ENCODE results near the gene CA4.

Gene CA4

DNA sequence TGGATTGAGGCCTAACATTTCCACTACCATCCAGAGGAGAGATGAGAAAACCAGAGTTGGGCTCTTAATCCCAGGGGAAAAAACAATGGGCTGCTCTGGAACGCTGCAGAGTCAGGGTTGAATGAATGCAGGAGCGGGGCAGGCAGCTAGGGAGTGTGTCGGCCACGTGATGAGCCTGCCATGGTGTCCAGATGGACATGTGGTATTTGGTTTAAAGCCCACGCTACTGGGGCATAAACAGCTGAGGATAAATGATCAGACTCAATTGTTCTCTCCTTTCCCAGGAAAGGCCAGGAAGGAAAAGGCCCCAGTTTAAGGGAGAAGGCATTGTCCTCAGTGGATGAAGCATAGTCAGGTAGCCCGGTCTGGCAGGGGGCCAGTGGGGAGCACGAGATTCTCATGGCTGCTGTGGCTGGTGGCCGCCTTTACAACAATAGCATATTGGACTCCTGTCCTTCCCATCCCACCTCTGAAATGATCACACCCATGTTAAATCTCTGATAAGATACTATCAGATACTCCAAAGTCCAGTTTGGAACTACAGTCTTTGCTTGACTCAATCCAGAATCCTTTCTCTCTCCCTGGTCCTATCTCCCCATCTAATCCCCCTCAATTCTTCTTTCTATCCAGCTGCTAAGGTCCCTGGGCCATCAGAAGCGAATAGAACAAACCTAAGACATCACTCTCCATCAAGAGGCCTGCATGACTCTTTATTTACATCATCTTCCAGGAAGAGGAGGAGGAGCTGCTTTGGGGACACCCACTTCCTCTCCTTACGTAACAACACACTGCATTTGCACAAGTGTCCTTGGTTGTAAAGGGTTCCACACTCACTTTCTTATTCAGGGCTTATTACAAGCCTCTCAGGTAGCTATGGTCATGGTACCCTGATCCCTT is 20.4 kb downstream of the CA4 start:
- Histone ChIP-seq H3K4me3 (ENCODE audit: low read length, poor library complexity, severe bottlenecking) (no peak overlapping the region), H2AFZ (ENCODE audit: low read length) (peak overlapping the region; percentile 51; the same call in 1 of the 2 replicates), H3F3A (ENCODE audit: low read depth) (peaks cover 4% of the 10 kb centered on the region; the same call in 1 of the 2 replicates), H3K36me3 (ENCODE audit: insufficient read depth, low read length) (no peaks in the 10 kb centered on the region), H3K9me2 (replicated peaks; ENCODE audit: low read depth, low read length) (no peaks in the 10 kb centered on the region), H3K9me3 (ENCODE audit: insufficient read depth, low read depth, low read length) (no peaks in the 10 kb centered on the region), H3K27me3 (ENCODE audit: insufficient read depth, low read length, poor library complexity, severe bottlenecking) (no peaks in the 10 kb centered on the region), H4K20me1 (ENCODE audit: insufficient read depth, low read length, poor library complexity, severe bottlenecking) (no peaks in the 10 kb centered on the region), H3K4me1 (ENCODE audit: insufficient read depth, low read length, poor library complexity, severe bottlenecking) (peaks cover 22% of the 10 kb centered on the region), H3K4me2 (ENCODE audit: low read depth, low read length, poor library complexity, severe bottlenecking) (peak overlapping the region; percentile 31), H3K9ac (ENCODE audit: low read depth, low read length, poor library complexity, severe bottlenecking) (no peak overlapping the region), H3K79me2 (ENCODE audit: insufficient read depth, low read length) (no peaks in the 10 kb centered on the region)
- TF ChIP-seq EZH2phosphoT487 (IDR thresholded peaks at IDR 0.05; ENCODE audit: borderline replicate concordance) (no peak), CTCF (conservative IDR thresholded peaks at IDR 0.05; ENCODE audit: low read length) (no peak)

DNA sequence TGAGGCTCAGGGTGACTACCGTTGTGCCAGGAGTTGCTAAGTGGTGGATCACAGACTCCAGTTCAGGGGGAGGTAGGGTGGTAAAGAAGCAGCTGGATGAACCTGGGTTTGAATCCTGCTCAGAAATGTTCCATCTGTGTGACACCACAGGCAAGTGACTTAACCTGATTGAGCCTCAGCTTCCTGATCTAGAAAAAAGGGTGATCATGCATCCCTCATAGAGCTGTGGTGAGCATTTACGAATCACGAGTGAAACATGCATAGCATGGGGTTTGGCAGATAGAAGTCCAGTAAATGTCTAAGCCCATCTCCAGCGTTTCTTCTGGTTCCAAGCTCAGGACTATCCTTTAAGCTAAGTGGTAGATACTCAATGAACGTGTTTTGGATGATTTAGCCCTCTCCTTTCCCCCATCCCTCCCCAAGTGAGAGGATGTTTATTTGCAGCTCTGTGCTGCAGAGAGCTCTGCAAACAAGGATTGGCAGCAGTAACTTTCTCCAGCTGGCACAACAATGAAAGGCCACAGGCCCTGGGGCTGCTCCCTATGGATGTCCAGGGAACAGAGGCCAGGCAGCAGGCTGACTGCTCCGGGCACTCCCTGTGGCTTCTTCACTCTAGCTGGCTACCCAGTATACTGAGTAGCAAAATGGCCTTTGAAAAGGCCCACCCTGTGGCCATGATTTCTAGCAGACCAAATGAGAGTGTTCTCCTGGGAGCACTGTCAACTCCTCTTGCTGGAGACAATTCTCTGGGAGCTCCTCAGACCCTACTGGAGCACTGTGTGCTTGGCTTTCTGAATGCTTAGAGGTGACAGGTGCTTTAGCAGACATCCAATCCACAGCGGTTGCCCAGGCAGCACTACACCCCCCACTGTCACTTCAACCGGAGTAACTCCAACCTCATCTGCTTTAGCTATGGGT is 21.3 kb downstream of the CA4 start:
- H3K27me3 ChIP-seq (ENCODE audit: insufficient read depth, low read length, poor library complexity, severe bottlenecking) = no peaks in the 10 kb centered on the region
- peak overlapping the region; percentile 31 for H3K4me2 ChIP-seq (ENCODE audit: low read depth, low read length, poor library complexity, severe bottlenecking)
- peaks cover 3% of the 10 kb centered on the region; the same call in 1 of the 2 replicates for H3F3A ChIP-seq (ENCODE audit: low read depth)
- no peaks in the 10 kb centered on the region for H3K36me3 ChIP-seq (ENCODE audit: insufficient read depth, low read length)
- peaks cover 13% of the 10 kb centered on the region for H3K4me1 ChIP-seq (ENCODE audit: insufficient read depth, low read length, poor library complexity, severe bottlenecking)
- no peaks in the 10 kb centered on the region for H3K79me2 ChIP-seq (ENCODE audit: insufficient read depth, low read length)
- no peaks in the 10 kb centered on the region for H4K20me1 ChIP-seq (ENCODE audit: insufficient read depth, low read length, poor library complexity, severe bottlenecking)
- no peaks in the 10 kb centered on the region for H3K9me2 ChIP-seq (replicated peaks; ENCODE audit: low read depth, low read length)
- no peaks in the 10 kb centered on the region for H3K9me3 ChIP-seq (ENCODE audit: insufficient read depth, low read depth, low read length)
- H3K9ac ChIP-seq (ENCODE audit: low read depth, low read length, poor library complexity, severe bottlenecking) = no peak overlapping the region
- H3K4me3 ChIP-seq (ENCODE audit: low read length, poor library complexity, severe bottlenecking) = no peak overlapping the region
- TF ChIP-seq EZH2phosphoT487 (IDR thresholded peaks at IDR 0.05; ENCODE audit: borderline replicate concordance) = no peak
- TF ChIP-seq CTCF (conservative IDR thresholded peaks at IDR 0.05; ENCODE audit: low read length) = no peak
- H2AFZ ChIP-seq (ENCODE audit: low read length) = peak overlapping the region; percentile 51; the same call in 1 of the 2 replicates

DNA sequence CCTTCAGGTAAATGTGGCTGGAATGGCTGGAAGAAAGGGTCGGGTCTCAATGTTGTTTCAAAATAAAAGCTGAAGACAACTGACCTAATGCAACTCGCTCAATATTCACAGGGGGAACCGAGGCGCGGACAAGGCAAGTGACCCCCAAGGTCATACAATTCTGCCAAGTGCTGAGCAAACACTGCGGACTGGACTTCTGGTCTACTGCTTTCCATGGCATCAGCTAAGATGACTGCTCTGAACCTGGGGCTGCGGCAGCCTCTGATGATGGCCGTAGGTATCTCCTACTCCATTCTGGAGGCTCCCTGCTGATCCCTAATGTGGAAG is 21.9 kb downstream of the CA4 start:
- Histone ChIP-seq H3K4me3 (ENCODE audit: low read length, poor library complexity, severe bottlenecking) (no peak overlapping the region), H2AFZ (ENCODE audit: low read length) (no peak overlapping the region), H3K79me2 (ENCODE audit: insufficient read depth, low read length) (no peaks in the 10 kb centered on the region), H3K4me2 (ENCODE audit: low read depth, low read length, poor library complexity, severe bottlenecking) (no peak overlapping the region), H4K20me1 (ENCODE audit: insufficient read depth, low read length, poor library complexity, severe bottlenecking) (no peaks in the 10 kb centered on the region), H3K36me3 (ENCODE audit: insufficient read depth, low read length) (no peaks in the 10 kb centered on the region), H3K4me1 (ENCODE audit: insufficient read depth, low read length, poor library complexity, severe bottlenecking) (peaks cover 10% of the 10 kb centered on the region), H3K9me2 (replicated peaks; ENCODE audit: low read depth, low read length) (no peaks in the 10 kb centered on the region), H3K9me3 (ENCODE audit: insufficient read depth, low read depth, low read length) (no peaks in the 10 kb centered on the region), H3F3A (ENCODE audit: low read depth) (no peaks in the 10 kb centered on the region), H3K9ac (ENCODE audit: low read depth, low read length, poor library complexity, severe bottlenecking) (no peak overlapping the region), H3K27me3 (ENCODE audit: insufficient read depth, low read length, poor library complexity, severe bottlenecking) (no peaks in the 10 kb centered on the region)
- TF ChIP-seq CTCF (conservative IDR thresholded peaks at IDR 0.05; ENCODE audit: low read length) = no peak
- TF ChIP-seq EZH2phosphoT487 (IDR thresholded peaks at IDR 0.05; ENCODE audit: borderline replicate concordance) = no peak
